Measurements from ENCODE around the gene PLA2G7. TPM values are rescaled to one million over a fixed set of nuclear protein-coding genes. Genes with fewer than 3 reads are reported as not detected.

The PLA2G7 gene
- total RNA-seq, 2 experiments from 2014 or later = not detected

DNA sequence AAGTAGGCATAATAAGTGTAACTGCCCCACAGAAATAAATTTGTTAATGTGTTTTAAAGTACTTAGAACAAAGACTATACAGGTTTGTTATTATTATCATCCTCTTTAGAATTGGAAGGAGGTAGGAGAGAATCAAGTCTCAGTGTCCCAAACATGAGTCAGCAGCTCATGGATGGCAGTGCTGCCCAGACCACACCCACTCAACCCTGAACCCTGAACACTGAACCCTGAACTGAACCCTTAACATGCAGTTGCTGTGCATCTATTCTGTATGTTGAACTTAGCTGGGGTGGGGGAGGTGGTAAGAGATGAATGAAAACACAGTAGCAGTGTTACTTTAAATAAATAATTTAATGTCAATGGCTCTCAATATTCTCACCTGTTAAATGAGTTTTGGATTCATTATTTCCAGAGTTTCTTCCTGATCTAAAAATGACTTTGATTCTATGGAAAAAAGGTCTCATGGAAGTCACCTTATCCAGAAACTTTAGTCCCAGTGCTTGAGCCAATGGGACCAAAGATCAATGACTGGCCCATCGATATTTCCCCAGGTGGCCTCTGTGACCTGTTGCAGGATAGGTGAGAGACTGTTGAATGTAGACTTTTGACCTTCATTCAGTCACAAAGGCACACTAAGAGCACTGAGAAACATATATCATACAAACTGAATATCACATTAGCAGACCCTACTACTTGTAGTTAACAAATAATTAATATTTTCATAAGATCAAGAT is 8.4 kb upstream of the PLA2G7 start:
- Mint-ChIP-seq H3K4me3 (no peak overlapping the region), H3K27me3 (ENCODE audit: low read depth) (peaks cover 13% of the 10 kb centered on the region), H3K9me3 (no peaks in the 10 kb centered on the region), H3K36me3 (ENCODE audit: low read depth) (no peaks in the 10 kb centered on the region), H3K27ac (no peak overlapping the region), H3K4me1 (ENCODE audit: low read depth) (no peaks in the 10 kb centered on the region)
- intact Hi-C loops (cut with micrococcal nuclease) = no loop called here
- no peak for DNase-seq
- CTCF ChIA-PET = no interaction called here

DNA sequence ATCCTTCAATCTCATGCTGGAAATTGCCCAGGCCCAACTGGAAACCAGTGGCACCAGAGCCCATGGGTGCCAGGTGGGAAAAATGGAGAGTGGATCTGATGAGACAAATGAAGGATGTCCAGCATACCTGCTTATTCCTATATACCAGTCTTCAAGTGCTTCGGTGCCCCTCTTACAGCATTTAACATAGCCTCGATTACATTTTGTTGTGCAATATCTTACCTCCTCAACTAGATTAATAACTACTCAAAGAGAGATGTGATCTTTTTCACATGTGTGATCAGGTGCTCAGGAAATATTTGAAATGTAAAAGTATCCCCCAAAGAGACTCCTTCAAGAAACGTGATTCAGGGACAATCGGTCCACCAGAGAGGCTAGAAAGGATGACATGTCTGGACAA is 6.7 kb upstream of the PLA2G7 start:
- intact Hi-C loops (cut with micrococcal nuclease) = no loop called here
- no peak for DNase-seq
- H3K9me3 Mint-ChIP-seq = no peaks in the 10 kb centered on the region
- no peak overlapping the region for H3K4me3 Mint-ChIP-seq
- peaks cover 23% of the 10 kb centered on the region for H3K27me3 Mint-ChIP-seq (ENCODE audit: low read depth)
- CTCF ChIA-PET = no interaction called here
- no peak overlapping the region for H3K27ac Mint-ChIP-seq
- no peaks in the 10 kb centered on the region for H3K36me3 Mint-ChIP-seq (ENCODE audit: low read depth)
- no peaks in the 10 kb centered on the region for H3K4me1 Mint-ChIP-seq (ENCODE audit: low read depth)

- H3K27ac Mint-ChIP-seq = no peak overlapping the region
- H3K4me1 Mint-ChIP-seq (ENCODE audit: low read depth) = no peaks in the 10 kb centered on the region
- no peaks in the 10 kb centered on the region for H3K36me3 Mint-ChIP-seq (ENCODE audit: low read depth)
- H3K27me3 Mint-ChIP-seq (ENCODE audit: low read depth) = peaks cover 25% of the 10 kb centered on the region
- intact Hi-C loops (cut with micrococcal nuclease) = no loop called here
- CTCF ChIA-PET = no interaction called here
- no peaks in the 10 kb centered on the region for H3K9me3 Mint-ChIP-seq
- H3K4me3 Mint-ChIP-seq = no peak overlapping the region
- no peak for DNase-seq
Measured at GRCh38 chr6:46741482-46741881, 6.3 kb upstream of the PLA2G7 start.

DNA sequence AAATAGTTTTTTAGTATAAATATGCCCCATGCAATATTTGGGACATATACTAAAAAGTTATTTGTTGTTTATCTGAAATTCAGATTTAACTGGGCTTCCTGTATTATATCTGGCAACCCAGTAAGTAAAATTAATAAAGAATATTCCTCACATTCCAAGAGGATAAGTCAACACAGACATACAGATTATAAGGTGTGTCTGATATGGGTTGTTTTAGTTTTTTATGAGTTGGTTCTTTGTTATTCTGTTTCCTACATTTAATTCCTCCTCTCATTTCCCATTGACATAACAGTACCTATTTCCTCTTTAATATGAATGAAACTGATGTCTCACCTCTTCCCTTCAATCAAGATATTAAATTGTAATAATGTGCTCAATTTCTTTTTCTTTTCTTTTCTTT is 1.7 kb upstream of the PLA2G7 start:
- CTCF ChIA-PET = no interaction called here
- Mint-ChIP-seq H3K9me3 (no peaks in the 10 kb centered on the region), H3K4me3 (no peak overlapping the region), H3K27me3 (ENCODE audit: low read depth) (peaks cover 45% of the 10 kb centered on the region), H3K4me1 (ENCODE audit: low read depth) (peaks cover 9% of the 10 kb centered on the region), H3K27ac (no peak overlapping the region), H3K36me3 (ENCODE audit: low read depth) (no peaks in the 10 kb centered on the region)
- no peak for DNase-seq
- intact Hi-C loops (cut with micrococcal nuclease) = no loop called here

DNA sequence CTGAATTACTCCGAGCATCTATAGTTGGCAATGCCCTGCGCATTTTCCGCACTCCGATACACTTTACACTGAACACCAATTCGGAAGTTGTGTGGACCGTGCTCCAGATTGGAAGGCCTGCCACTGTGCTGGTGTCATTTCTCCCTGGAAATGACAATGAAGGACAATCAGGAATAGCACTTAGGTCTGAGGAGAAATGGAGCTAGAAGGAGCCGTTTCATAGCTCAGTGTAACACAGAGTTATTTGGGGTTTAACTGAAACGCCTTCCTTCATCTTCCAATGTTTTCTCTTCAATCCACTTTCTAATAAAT is 501 bp upstream of the PLA2G7 start:
- no peak for DNase-seq
- intact Hi-C loops (cut with micrococcal nuclease) = no loop called here
- CTCF ChIA-PET = interaction anchor here (1.1 kb wide), 1 partner anchor 114 kb away, joined by 5 read pairs; no protein-coding TSS in a partner anchor
- no peak overlapping the region for H3K27ac Mint-ChIP-seq
- H3K27me3 Mint-ChIP-seq (ENCODE audit: low read depth) = peaks cover 47% of the 10 kb centered on the region
- H3K4me3 Mint-ChIP-seq = no peak overlapping the region
- no peaks in the 10 kb centered on the region for H3K9me3 Mint-ChIP-seq
- peaks cover 9% of the 10 kb centered on the region for H3K4me1 Mint-ChIP-seq (ENCODE audit: low read depth)
- no peaks in the 10 kb centered on the region for H3K36me3 Mint-ChIP-seq (ENCODE audit: low read depth)

DNA sequence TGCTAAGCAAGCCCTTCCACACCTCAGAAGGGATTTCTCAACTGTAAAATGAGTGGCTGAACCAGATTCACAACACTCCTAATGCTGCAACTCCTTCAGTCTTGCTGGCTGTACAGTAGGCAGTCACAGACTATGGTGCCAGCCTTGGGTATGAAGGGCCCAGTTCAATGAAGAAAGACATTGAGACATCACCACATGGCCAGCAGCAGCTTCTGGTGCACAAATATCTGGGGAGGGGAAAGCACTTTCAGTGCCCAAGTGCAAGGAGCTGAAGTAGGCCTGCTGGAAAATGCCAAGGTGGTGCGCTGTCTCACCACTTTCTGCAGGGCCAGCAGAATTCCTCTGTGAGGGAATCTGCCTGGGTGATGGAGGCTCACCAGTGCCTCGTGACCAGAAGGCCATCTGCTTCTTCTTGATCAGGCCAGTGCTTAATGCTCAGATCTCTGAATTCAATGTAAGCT is 1.8 kb downstream of the PLA2G7 start:
- DNase-seq = no peak
- intact Hi-C loops (cut with micrococcal nuclease) = no loop called here

DNA sequence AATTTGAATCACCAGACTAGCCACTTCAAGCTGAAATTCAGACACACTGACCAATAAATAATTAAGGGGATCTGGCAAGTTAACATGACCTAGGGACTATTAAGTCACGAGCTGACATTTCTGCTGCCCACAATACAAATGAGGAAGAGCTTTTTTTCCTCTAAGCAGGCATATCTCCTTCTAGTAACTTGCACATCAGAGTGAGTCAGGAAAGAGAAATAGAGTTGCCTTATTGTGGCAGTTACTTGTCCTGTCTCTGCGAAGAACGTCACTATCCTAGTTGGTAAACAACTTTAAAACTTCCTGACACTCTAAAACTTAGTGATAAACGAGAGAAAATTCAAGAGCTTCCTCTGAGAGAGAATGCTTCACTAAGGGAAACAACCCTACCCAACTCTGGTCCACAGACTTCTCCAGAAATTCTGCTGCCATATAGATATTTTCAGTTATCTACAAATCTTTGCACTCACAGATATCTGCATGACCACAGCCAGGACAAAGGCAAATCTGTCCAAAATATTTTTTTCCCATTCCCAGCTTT is 4.2 kb downstream of the PLA2G7 start:
- H3K27me3 Mint-ChIP-seq (ENCODE audit: low read depth) = peaks cover 42% of the 10 kb centered on the region
- H3K4me3 Mint-ChIP-seq = no peak overlapping the region
- intact Hi-C loops (cut with micrococcal nuclease) = no loop called here
- CTCF ChIA-PET = no interaction called here
- H3K9me3 Mint-ChIP-seq = no peaks in the 10 kb centered on the region
- H3K4me1 Mint-ChIP-seq (ENCODE audit: low read depth) = peaks cover 9% of the 10 kb centered on the region
- no peaks in the 10 kb centered on the region for H3K36me3 Mint-ChIP-seq (ENCODE audit: low read depth)
- DNase-seq = no peak
- H3K27ac Mint-ChIP-seq = no peak overlapping the region

More for the DNA sequence above, 1.8 kb downstream of the PLA2G7 start:
- no peak overlapping the region for H3K27ac Mint-ChIP-seq
- no peaks in the 10 kb centered on the region for H3K9me3 Mint-ChIP-seq
- no peak overlapping the region for H3K4me3 Mint-ChIP-seq
- H3K27me3 Mint-ChIP-seq (ENCODE audit: low read depth) = peaks cover 54% of the 10 kb centered on the region
- H3K4me1 Mint-ChIP-seq (ENCODE audit: low read depth) = peaks cover 9% of the 10 kb centered on the region
- no peaks in the 10 kb centered on the region for H3K36me3 Mint-ChIP-seq (ENCODE audit: low read depth)
- CTCF ChIA-PET = no interaction called here

GRCh38 chr6:46729787-46730326 is 5.3 kb downstream of the PLA2G7 start:
- no peak overlapping the region for H3K4me3 Mint-ChIP-seq
- no peaks in the 10 kb centered on the region for H3K9me3 Mint-ChIP-seq
- no peak for DNase-seq
- H3K4me1 Mint-ChIP-seq (ENCODE audit: low read depth) = peaks cover 5% of the 10 kb centered on the region
- CTCF ChIA-PET = no interaction called here
- H3K36me3 Mint-ChIP-seq (ENCODE audit: low read depth) = no peaks in the 10 kb centered on the region
- peaks cover 37% of the 10 kb centered on the region for H3K27me3 Mint-ChIP-seq (ENCODE audit: low read depth)
- intact Hi-C loops (cut with micrococcal nuclease) = no loop called here
- no peak overlapping the region for H3K27ac Mint-ChIP-seq

GRCh38 chr6:46720401-46720800 is 14.8 kb downstream of the PLA2G7 start:
- DNase-seq = no peak
- CTCF ChIA-PET = no interaction called here
- intact Hi-C loops (cut with micrococcal nuclease) = no loop called here
- Mint-ChIP-seq H3K4me1 (ENCODE audit: low read depth) (no peaks in the 10 kb centered on the region), H3K27me3 (ENCODE audit: low read depth) (peaks cover 23% of the 10 kb centered on the region), H3K4me3 (no peak overlapping the region), H3K9me3 (no peaks in the 10 kb centered on the region), H3K36me3 (ENCODE audit: low read depth) (no peaks in the 10 kb centered on the region), H3K27ac (no peak overlapping the region)

- H3K36me3 Mint-ChIP-seq (ENCODE audit: low read depth) = no peaks in the 10 kb centered on the region
- CTCF ChIA-PET = no interaction called here
- no peaks in the 10 kb centered on the region for H3K9me3 Mint-ChIP-seq
- H3K27me3 Mint-ChIP-seq (ENCODE audit: low read depth) = peaks cover 16% of the 10 kb centered on the region
- intact Hi-C loops (cut with micrococcal nuclease) = no loop called here
- no peak overlapping the region for H3K27ac Mint-ChIP-seq
- H3K4me1 Mint-ChIP-seq (ENCODE audit: low read depth) = no peaks in the 10 kb centered on the region
- DNase-seq = no peak
- no peak overlapping the region for H3K4me3 Mint-ChIP-seq
Measured at GRCh38 chr6:46719099-46719498, 16.1 kb downstream of the PLA2G7 start.

GRCh38 chr6:46715141-46715540 is 20.0 kb downstream of the PLA2G7 start:
- intact Hi-C loops (cut with micrococcal nuclease) = no loop called here
- no peak overlapping the region for H3K27ac Mint-ChIP-seq
- H3K9me3 Mint-ChIP-seq = no peaks in the 10 kb centered on the region
- DNase-seq = no peak
- H3K27me3 Mint-ChIP-seq (ENCODE audit: low read depth) = peaks cover 17% of the 10 kb centered on the region
- CTCF ChIA-PET = no interaction called here
- H3K36me3 Mint-ChIP-seq (ENCODE audit: low read depth) = no peaks in the 10 kb centered on the region
- no peak overlapping the region for H3K4me3 Mint-ChIP-seq
- no peaks in the 10 kb centered on the region for H3K4me1 Mint-ChIP-seq (ENCODE audit: low read depth)

DNA sequence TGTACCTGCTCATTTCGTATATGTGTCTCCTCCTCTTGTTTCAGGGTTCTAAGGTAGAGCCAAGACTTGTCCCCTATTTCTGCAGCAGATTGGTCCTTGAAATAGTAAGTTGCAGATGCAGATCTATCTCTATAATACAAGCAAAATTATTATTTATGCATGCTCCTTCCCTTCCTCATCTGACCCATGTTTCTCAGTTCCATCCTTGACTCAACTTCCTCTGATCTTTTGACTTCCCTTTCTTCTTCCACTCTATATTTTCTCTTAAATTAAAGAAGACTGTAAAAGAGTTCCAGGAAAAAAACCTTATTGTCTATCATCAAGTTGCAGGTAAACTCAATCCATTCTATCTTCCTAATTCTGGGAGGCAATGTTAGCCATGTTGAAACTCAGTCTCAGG is 23.7 kb downstream of the PLA2G7 start:
- Mint-ChIP-seq H3K36me3 (ENCODE audit: low read depth) (no peaks in the 10 kb centered on the region), H3K27ac (no peak overlapping the region), H3K27me3 (ENCODE audit: low read depth) (peaks cover 21% of the 10 kb centered on the region), H3K9me3 (no peaks in the 10 kb centered on the region), H3K4me3 (no peak overlapping the region), H3K4me1 (ENCODE audit: low read depth) (no peaks in the 10 kb centered on the region)
- intact Hi-C loops (cut with micrococcal nuclease) = no loop called here
- no peak for DNase-seq
- CTCF ChIA-PET = no interaction called here

GRCh38 chr6:46706464-46706863 is 28.7 kb downstream of the PLA2G7 start:
- DNase-seq = no peak
- Mint-ChIP-seq H3K27me3 (ENCODE audit: low read depth) (peaks cover 32% of the 10 kb centered on the region), H3K4me3 (no peak overlapping the region), H3K36me3 (ENCODE audit: low read depth) (no peaks in the 10 kb centered on the region), H3K27ac (no peak overlapping the region), H3K4me1 (ENCODE audit: low read depth) (no peaks in the 10 kb centered on the region), H3K9me3 (no peaks in the 10 kb centered on the region)
- CTCF ChIA-PET = no interaction called here
- intact Hi-C loops (cut with micrococcal nuclease) = no loop called here
